NCI-H460 (cell line): Measurements from ENCODE around the gene BEND6. TPM values are rescaled to one million over a fixed set of nuclear protein-coding genes. Genes with fewer than 3 reads are reported as not detected.

ENCODE experiments used
- small RNA-seq, 2 experiments: library from RNA; depleted of rRNA; stranded (forward); fragments of <200 nt; gene quantifications; one replicate each; pipeline ENCODE3, GENCODE V24; 2014
- total RNA-seq: library from RNA; depleted of rRNA; stranded (reverse); fragments of >200 nt; shearing (Covaris generic); gene quantifications from 2 replicates; pipeline ENCODE4 v1.2.3, GENCODE V29; 2014; rRNA removed

The BEND6 gene
- total RNA-seq, 1 experiment from 2014 or later = 2.7 TPM

Small RNA genes within 50 kb of the gene (small RNA-seq; reads per million reads assigned to genes)
- 0 reads per million in 2 experiments for gene FTH1P15
- 0 reads per million in 2 experiments for gene RNU6-626P

Other genes starting within 250 kb of the BEND6 start
- gene KIAA1586, start 91.6 kb downstream of the BEND6 start, total RNA-seq = 10.1 and 10.6 TPM in 2 replicates
- 33.0 and 40.0 TPM in 2 replicates for gene ZNF451, start 135.1 kb downstream of the BEND6 start, total RNA-seq
- 15.2 and 16.8 TPM in 2 replicates for gene BAG2, start 217.2 kb downstream of the BEND6 start, total RNA-seq